OCI-LY3 (cell line): ENCODE measurements around the gene SHC2.

ENCODE experiments used
- H2AFZ ChIP-seq: fragments of 200-600, 300-600 bp; shearing (Covaris generic); 2 replicates; pipeline ENCODE4 v1.6.0; 2014; ENCODE audit warnings: antibody characterized with exemption, low read depth, low read length
- H3K27ac ChIP-seq: fragments of 200-600, 300-600 bp; sonication (generic); 2 replicates; pipeline ENCODE4 v1.5.1; 2014; ENCODE audit warnings: mild to moderate bottlenecking, low read length, moderate library complexity, mixed read lengths
- H3K27me3 ChIP-seq: fragments of 200-600, 300-600 bp; sonication (generic); 2 replicates; pipeline ENCODE4 v1.6.1; 2014; ENCODE audit warnings: low read depth, low read length, mixed read lengths
- H3K36me3 ChIP-seq: fragments of 200-600, 300-600 bp; sonication (generic); replicated peaks from 2 replicates; pipeline ENCODE3; 2014; ENCODE audit warnings: low read depth, low read length, mixed read lengths
- H3K4me1 ChIP-seq: fragments of 300-600, 200-600 bp; sonication (generic); 2 replicates; pipeline ENCODE4 v1.6.1; 2014; ENCODE audit warnings: low read length, mixed read lengths
- H3K4me2 ChIP-seq: fragments of 200-600, 300-600 bp; sonication (generic); 2 replicates; pipeline ENCODE4 v1.6.1; 2014; ENCODE audit warnings: low read length, mixed read lengths
- H3K4me3 ChIP-seq: fragments of 300-600, 200-600 bp; sonication (generic); 2 replicates; pipeline ENCODE4 v1.5.1; 2014; ENCODE audit warnings: antibody characterized with exemption, mild to moderate bottlenecking, low read length, moderate library complexity
- H3K79me2 ChIP-seq: fragments of 300-600, 200-600 bp; shearing (Covaris generic); 2 replicates; pipeline ENCODE4 v1.6.1; 2014; ENCODE audit warnings: mild to moderate bottlenecking, low read length, mixed read lengths
- H3K9ac ChIP-seq: fragments of 300-600, 200-600 bp; shearing (Covaris generic); 2 replicates; pipeline ENCODE4 v1.6.0; 2014; ENCODE audit warnings: mild to moderate bottlenecking, low read length, moderate library complexity
- H3K9me3 ChIP-seq: fragments of 200-600, 300-600 bp; shearing (Covaris generic); 2 replicates; pipeline ENCODE4 v1.6.1; 2014; ENCODE audit warnings: low read length, mixed read lengths; ENCODE audit not compliant: insufficient read depth
- H4K20me1 ChIP-seq: fragments of 200-600, 300-600 bp; sonication (generic); 2 replicates; pipeline ENCODE4 v1.6.1; 2016; ENCODE audit warnings: low read length, mixed read lengths; ENCODE audit not compliant: insufficient read depth
- EZH2phosphoT487 ChIP-seq: fragments of 200-600 bp; shearing (Covaris generic); IDR thresholded peaks from 2 replicates; pipeline ENCODE4 v1.6.1; 2018; ENCODE audit warnings: antibody characterized with exemption, mixed run types, low read depth
- TF ChIP-seq, protein P1 (sequence below): fragments of 200-600, 300-600 bp; sonication (generic); IDR thresholded peaks from 2 replicates; pipeline ENCODE4 v1.5.1; 2014; ENCODE audit warnings: antibody characterized with exemption, low read length, low read depth

SHC2 gene, protein sequence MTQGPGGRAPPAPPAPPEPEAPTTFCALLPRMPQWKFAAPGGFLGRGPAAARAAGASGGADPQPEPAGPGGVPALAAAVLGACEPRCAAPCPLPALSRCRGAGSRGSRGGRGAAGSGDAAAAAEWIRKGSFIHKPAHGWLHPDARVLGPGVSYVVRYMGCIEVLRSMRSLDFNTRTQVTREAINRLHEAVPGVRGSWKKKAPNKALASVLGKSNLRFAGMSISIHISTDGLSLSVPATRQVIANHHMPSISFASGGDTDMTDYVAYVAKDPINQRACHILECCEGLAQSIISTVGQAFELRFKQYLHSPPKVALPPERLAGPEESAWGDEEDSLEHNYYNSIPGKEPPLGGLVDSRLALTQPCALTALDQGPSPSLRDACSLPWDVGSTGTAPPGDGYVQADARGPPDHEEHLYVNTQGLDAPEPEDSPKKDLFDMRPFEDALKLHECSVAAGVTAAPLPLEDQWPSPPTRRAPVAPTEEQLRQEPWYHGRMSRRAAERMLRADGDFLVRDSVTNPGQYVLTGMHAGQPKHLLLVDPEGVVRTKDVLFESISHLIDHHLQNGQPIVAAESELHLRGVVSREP

DNA sequence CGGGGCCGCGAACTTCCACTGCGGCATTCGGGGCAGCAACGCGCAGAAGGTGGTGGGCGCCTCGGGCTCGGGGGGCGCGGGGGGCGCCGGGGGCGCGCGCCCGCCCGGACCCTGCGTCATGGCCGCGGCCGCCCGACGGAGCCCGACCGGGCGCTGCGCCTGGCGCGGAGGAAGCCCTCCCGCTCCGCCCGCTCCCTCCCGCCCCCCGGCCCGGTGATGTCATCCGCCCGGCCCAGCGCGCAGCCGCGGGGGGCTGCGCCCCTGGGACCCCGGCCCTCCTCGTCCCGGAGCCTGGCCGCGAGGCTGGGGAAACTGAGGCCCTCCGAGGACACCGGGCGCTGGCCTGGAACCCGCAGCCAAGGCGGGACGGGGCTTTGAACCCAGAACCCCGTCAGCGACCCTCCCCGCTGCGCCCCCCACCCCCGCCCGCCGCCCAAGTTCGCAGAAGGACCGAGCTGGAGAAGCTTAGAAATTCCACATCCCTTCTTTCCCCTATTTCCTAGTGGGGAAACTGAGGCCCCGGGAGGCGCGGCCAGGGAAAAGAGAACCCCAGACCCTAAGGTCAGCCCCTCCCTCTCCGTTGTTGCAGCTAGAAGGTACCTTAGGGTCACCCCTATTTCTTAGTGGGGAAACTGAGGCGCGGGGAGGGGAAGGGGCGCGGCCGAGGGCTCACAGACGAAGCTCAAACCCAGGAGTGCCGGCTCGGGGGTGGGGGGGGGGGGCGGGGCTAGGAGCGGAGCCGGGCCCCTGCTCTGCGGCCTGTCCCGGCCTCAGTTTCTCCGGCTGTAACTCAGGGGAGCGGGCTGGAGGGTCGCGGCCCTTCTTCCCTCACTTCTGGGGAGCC lies at the start of gene SHC2:
TSS of gene SHC2 (minus strand) at position 157 of the 844 bp plus-strand sequence. CDS start at position 120, 37 bp downstream.
- Histone ChIP-seq H3K27ac (no peak within 1 kb of the TSS), H3K4me2 (no peak within 1 kb of the TSS), H4K20me1 (no peaks in the 10 kb centered on the region), H3K4me3 (no peak within 1 kb of the TSS), H3K36me3 (no peaks in the 10 kb centered on the region), H3K9ac (no peak within 1 kb of the TSS), H3K9me3 (no peaks in the 10 kb centered on the region), H3K4me1 (no peaks in the 10 kb centered on the region), H3K27me3 (no peaks in the 10 kb centered on the region), H3K79me2 (no peaks in the 10 kb centered on the region), H2AFZ (no peak within 1 kb of the TSS)
- TF ChIP-seq EZH2phosphoT487: no peak
- TF ChIP-seq, protein P1, sequence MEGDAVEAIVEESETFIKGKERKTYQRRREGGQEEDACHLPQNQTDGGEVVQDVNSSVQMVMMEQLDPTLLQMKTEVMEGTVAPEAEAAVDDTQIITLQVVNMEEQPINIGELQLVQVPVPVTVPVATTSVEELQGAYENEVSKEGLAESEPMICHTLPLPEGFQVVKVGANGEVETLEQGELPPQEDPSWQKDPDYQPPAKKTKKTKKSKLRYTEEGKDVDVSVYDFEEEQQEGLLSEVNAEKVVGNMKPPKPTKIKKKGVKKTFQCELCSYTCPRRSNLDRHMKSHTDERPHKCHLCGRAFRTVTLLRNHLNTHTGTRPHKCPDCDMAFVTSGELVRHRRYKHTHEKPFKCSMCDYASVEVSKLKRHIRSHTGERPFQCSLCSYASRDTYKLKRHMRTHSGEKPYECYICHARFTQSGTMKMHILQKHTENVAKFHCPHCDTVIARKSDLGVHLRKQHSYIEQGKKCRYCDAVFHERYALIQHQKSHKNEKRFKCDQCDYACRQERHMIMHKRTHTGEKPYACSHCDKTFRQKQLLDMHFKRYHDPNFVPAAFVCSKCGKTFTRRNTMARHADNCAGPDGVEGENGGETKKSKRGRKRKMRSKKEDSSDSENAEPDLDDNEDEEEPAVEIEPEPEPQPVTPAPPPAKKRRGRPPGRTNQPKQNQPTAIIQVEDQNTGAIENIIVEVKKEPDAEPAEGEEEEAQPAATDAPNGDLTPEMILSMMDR: no peak

DNA sequence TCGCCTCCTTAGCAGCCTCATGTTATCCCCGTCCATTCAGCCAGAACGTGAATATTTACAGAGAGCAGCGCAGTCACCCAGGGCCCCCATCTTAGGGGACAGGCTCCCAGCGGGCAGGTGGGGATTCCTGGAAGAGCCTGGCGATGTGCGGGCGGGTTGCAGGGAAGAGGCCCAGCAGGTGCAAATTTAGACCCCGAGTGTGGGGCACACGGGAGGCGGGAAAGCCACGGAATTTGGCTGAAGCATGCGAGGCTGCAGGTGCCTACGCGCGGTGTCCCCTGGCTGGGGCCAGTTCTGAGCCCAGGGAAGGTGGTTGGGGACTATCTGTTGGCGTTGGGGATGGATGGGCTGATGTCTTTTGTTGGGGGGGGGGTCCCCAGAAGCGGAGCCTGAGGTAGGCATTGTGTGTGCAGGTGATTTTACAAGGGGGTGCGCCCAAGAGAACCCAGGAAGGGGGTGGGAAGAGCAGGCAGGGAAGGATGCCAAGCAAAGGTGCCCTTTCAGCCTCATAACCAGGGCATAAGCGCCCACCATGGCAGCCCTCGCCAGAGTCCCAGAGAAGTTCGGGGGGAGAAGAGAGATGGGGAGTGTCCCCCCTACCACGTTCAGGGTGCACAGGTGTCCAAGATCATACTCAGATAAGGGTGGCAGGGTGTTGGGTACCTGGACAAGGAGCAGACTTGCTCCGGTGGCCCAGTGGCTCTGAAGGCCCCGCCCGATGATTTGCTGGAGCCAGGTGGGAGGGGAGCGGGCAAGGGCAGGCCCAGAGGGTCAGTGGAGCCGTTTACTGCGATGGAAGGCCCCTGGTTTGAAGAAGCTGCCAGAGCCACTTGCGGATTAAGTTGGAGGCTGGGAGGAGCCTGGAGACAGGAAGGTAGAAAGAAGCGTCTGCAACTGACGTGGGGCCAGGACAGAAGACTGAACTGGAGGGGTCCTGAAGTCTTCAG lies 47.6 kb upstream of the SHC2 start:
- H3K79me2 ChIP-seq: peaks cover 12% of the 10 kb centered on the region
- peak overlapping the region; percentile 82 for H3K4me3 ChIP-seq
- H4K20me1 ChIP-seq: no peaks in the 10 kb centered on the region
- no peaks in the 10 kb centered on the region for H3K36me3 ChIP-seq
- H3K27me3 ChIP-seq: no peaks in the 10 kb centered on the region
- H2AFZ ChIP-seq: no peak overlapping the region
- H3K4me2 ChIP-seq: peak overlapping the region; percentile 93
- peak overlapping the region; percentile 88 for H3K9ac ChIP-seq
- H3K4me1 ChIP-seq: peaks cover 22% of the 10 kb centered on the region
- no peak overlapping the region for H3K27ac ChIP-seq
- H3K9me3 ChIP-seq: no peaks in the 10 kb centered on the region
- no peak for TF ChIP-seq EZH2phosphoT487
- TF ChIP-seq, protein P1: no peak

DNA sequence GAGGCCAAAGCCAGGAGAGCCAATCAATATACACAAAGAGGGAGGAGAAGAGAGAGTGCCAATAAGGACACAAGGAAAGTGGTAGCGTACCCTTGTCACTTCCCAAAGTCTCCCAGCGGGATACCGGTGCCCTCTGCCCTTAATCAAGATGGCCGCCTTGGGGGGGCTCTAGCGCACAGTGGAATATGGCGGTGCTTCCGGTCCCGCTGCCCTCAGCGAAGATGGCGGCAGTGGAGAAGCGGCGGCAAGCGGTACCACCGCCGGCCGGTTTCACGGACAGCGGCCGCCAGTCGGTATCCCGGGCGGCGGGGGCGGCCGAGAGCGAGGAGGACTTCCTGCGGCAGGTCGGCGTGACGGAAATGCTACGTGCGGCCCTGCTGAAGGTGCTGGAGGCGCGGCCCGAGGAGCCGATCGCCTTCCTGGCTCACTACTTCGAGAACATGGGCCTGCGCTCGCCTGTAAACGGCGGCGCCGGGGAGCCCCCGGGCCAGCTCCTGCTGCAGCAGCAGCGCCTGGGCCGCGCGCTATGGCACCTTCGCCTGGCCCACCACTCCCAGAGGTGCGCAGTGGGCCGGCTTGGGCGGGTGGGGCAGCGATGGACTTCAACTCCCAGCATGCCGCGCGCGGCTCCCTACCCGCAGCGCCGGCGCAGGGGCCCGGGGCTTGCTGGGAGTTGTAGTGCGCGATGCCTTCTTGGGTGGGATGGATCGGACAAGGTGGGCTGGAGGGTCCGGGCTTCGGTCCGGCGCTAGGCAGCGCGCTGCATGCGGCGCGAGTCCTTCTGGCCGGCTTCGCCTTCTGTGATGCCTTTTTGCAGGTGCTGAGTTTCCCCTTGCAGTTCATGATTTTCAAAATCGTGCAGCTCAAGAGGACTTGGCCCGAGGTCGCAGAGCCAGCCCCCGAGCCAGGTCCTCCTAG lies 46.7 kb upstream of the SHC2 start, which contains the start of gene TPGS1:
TSS of gene TPGS1 (plus strand) at position 212 of the 918 bp plus-strand sequence. CDS start at position 222, 10 bp downstream.
- H3K27me3 ChIP-seq: no peaks in the 10 kb centered on the region
- peak within 1 kb of the TSS; percentile 83 for H3K27ac ChIP-seq
- H3K36me3 ChIP-seq: no peaks in the 10 kb centered on the region
- H3K9ac ChIP-seq: peak within 1 kb of the TSS; percentile 88
- H3K79me2 ChIP-seq: peaks cover 12% of the 10 kb centered on the region
- peak within 1 kb of the TSS; percentile 93 for H3K4me2 ChIP-seq
- peak within 1 kb of the TSS; percentile 96 for H2AFZ ChIP-seq
- H3K4me1 ChIP-seq: peaks cover 27% of the 10 kb centered on the region
- peak within 1 kb of the TSS; percentile 82 for H3K4me3 ChIP-seq
- TF ChIP-seq EZH2phosphoT487: no peak
- TF ChIP-seq, protein P1: no peak
- no peaks in the 10 kb centered on the region; the same call in 1 of the 2 replicates for H3K9me3 ChIP-seq
- no peaks in the 10 kb centered on the region for H4K20me1 ChIP-seq
